ENCODE data around the gene FXYD2. TPM values are rescaled to one million over a fixed set of nuclear protein-coding genes. Genes with fewer than 3 reads are reported as not detected.

Gene FXYD2
- total and polyA plus RNA-seq, 2 experiments from 2014 or later = not detected

DNA sequence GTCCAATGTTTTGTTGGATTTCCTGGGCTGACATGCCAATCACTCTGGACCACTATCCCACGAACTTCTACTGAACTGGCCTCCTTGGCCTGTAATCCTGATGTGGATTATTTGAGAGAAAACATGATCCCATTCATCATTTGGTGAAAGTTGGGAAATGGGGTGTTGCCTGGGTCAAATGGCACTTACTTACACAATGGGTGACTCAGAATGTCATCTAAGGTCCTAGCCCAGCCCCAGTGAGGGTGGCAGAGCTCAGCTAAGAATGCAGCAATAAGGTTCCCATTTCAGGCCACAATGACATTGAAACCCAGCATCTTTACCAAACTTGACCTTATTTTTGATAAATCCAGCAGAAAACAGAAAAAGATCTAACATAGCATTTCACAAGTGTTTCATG lies 19.5 kb downstream of the FXYD2 start:
- no peaks in the 10 kb centered on the region for H3K9me3 ChIP-seq (ENCODE audit: low read depth)
- H3K4me1 ChIP-seq (ENCODE audit: insufficient read depth) = no peaks in the 10 kb centered on the region
- no peak for TF ChIP-seq EZH2 (IDR thresholded peaks at IDR 0.05; ENCODE audit: insufficient read depth, poor library complexity, severe bottlenecking)
- TF ChIP-seq EZH2phosphoT487 (IDR thresholded peaks at IDR 0.05; ENCODE audit: insufficient read depth, low read depth) = no peak
- in situ Hi-C loops (cut with MboI) = loop anchor here (10.0 kb wide), 1 partner anchor 370 kb away; no protein-coding TSS in a partner anchor
- no peaks in the 10 kb centered on the region for H3K79me2 ChIP-seq (ENCODE audit: insufficient read depth)
- no peak overlapping the region for H3K27ac ChIP-seq
- no peak overlapping the region for H3K4me3 ChIP-seq
- no peaks in the 10 kb centered on the region for H3F3A ChIP-seq (ENCODE audit: insufficient read depth)
- no peaks in the 10 kb centered on the region for H4K20me1 ChIP-seq (ENCODE audit: insufficient read depth)
- 18% methylated on average over 1 of the region's 1 CpG for WGBS, 2 experiments (ENCODE audit: low coverage in 1 of 2, low lambda C conversion rate in 2 of 2, missing lambda C conversion rate in 2 of 2)
- H3K9ac ChIP-seq = no peak overlapping the region
- no peak overlapping the region for H3K4me2 ChIP-seq (ENCODE audit: unreplicated experiment)
- no peak overlapping the region for H2AFZ ChIP-seq
- no peaks in the 10 kb centered on the region for H3K9me2 ChIP-seq (ENCODE audit: insufficient read depth)
- peaks cover 24% of the 10 kb centered on the region for H3K27me3 ChIP-seq (replicated peaks; ENCODE audit: insufficient read depth)
- peak; percentile 35 for DNase-seq
- H3K36me3 ChIP-seq (ENCODE audit: low read depth) = no peaks in the 10 kb centered on the region

DNA sequence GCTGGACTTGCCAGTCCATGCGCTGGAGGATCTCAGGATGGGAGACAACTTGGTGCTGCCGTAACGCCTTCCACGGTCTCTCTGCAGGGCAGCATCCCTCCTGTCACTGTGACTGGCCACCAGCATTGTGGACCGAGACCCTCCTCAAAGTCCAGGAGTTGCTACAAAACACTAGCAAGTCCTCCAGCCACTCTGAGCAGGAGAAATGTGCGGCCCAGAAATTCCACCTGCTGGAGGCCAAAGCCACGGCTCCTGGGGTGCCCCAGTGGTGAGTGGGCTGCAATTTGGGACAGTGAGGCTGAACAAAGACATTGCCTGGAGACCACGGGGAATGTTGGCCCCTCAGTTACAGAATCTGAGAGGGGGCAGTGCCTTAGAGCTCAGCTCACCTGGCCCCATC lies 20.6 kb downstream of the FXYD2 start:
- H3K27me3 ChIP-seq (replicated peaks; ENCODE audit: insufficient read depth) = peaks cover 21% of the 10 kb centered on the region
- 62 to 63% methylated on average over 8 of the region's 8 CpGs for WGBS, 2 experiments (ENCODE audit: low coverage in 1 of 2, low lambda C conversion rate in 2 of 2, missing lambda C conversion rate in 2 of 2)

DNA sequence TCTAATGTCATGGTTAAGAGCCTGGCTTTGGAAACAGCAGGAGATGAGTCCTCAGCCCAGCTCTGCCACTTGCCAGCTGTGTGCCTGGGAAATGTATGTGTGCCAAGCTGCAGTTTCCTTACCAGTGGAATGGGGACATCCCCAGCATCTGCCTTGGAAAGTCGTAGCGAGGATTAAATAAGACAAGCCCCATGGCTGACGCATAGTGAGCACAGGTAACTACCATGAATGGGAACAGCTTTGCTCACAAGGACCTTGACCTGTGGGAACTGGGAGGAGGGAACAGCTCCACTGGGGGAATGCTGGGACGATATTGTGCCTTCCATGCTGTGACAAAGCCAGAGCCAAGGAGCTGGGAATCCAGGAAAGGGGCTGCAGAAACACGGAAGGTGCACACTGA lies 24.9 kb downstream of the FXYD2 start:
- H2AFZ ChIP-seq = no peak overlapping the region
- H3K79me2 ChIP-seq (ENCODE audit: insufficient read depth) = no peaks in the 10 kb centered on the region
- H3K36me3 ChIP-seq (ENCODE audit: low read depth) = no peaks in the 10 kb centered on the region
- H3K27me3 ChIP-seq (replicated peaks; ENCODE audit: insufficient read depth) = peaks cover 50% of the 10 kb centered on the region
- TF ChIP-seq EZH2phosphoT487 (IDR thresholded peaks at IDR 0.05; ENCODE audit: insufficient read depth, low read depth) (no peak), EZH2 (IDR thresholded peaks at IDR 0.05; ENCODE audit: insufficient read depth, poor library complexity, severe bottlenecking) (no peak)
- no peaks in the 10 kb centered on the region for H4K20me1 ChIP-seq (ENCODE audit: insufficient read depth)
- H3K9me2 ChIP-seq (ENCODE audit: insufficient read depth) = no peaks in the 10 kb centered on the region
- H3K9ac ChIP-seq = no peak overlapping the region
- DNase-seq = no peak
- in situ Hi-C loops (cut with MboI) = loop anchor here (10.0 kb wide), 1 partner anchor 365 kb away; no protein-coding TSS in a partner anchor
- H3K4me3 ChIP-seq = no peak overlapping the region
- no peak overlapping the region for H3K27ac ChIP-seq
- H3K4me2 ChIP-seq (ENCODE audit: unreplicated experiment) = no peak overlapping the region
- 54 to 60% methylated on average over 5 of the region's 5 CpGs for WGBS, 2 experiments (ENCODE audit: low coverage in 1 of 2, low lambda C conversion rate in 2 of 2, missing lambda C conversion rate in 2 of 2)
- no peaks in the 10 kb centered on the region for H3K9me3 ChIP-seq (ENCODE audit: low read depth)
- H3K4me1 ChIP-seq (ENCODE audit: insufficient read depth) = no peaks in the 10 kb centered on the region
- no peaks in the 10 kb centered on the region for H3F3A ChIP-seq (ENCODE audit: insufficient read depth)

More for the DNA sequence above, 20.6 kb downstream of the FXYD2 start:
- H3F3A ChIP-seq (ENCODE audit: insufficient read depth) = no peaks in the 10 kb centered on the region
- H3K4me2 ChIP-seq (ENCODE audit: unreplicated experiment) = no peak overlapping the region
- H4K20me1 ChIP-seq (ENCODE audit: insufficient read depth) = no peaks in the 10 kb centered on the region
- no peaks in the 10 kb centered on the region for H3K36me3 ChIP-seq (ENCODE audit: low read depth)
- in situ Hi-C loops (cut with MboI) = loop anchor here (10.0 kb wide), 1 partner anchor 369 kb away; no protein-coding TSS in a partner anchor
- no peak for DNase-seq
- H3K27ac ChIP-seq = no peak overlapping the region
- H2AFZ ChIP-seq = no peak overlapping the region
- no peak for TF ChIP-seq EZH2 (IDR thresholded peaks at IDR 0.05; ENCODE audit: insufficient read depth, poor library complexity, severe bottlenecking)
- no peak for TF ChIP-seq EZH2phosphoT487 (IDR thresholded peaks at IDR 0.05; ENCODE audit: insufficient read depth, low read depth)
- H3K4me1 ChIP-seq (ENCODE audit: insufficient read depth) = no peaks in the 10 kb centered on the region
- H3K4me3 ChIP-seq = no peak overlapping the region
- no peaks in the 10 kb centered on the region for H3K79me2 ChIP-seq (ENCODE audit: insufficient read depth)
- no peaks in the 10 kb centered on the region for H3K9me3 ChIP-seq (ENCODE audit: low read depth)
- H3K9ac ChIP-seq = no peak overlapping the region
- H3K9me2 ChIP-seq (ENCODE audit: insufficient read depth) = no peaks in the 10 kb centered on the region

DNA sequence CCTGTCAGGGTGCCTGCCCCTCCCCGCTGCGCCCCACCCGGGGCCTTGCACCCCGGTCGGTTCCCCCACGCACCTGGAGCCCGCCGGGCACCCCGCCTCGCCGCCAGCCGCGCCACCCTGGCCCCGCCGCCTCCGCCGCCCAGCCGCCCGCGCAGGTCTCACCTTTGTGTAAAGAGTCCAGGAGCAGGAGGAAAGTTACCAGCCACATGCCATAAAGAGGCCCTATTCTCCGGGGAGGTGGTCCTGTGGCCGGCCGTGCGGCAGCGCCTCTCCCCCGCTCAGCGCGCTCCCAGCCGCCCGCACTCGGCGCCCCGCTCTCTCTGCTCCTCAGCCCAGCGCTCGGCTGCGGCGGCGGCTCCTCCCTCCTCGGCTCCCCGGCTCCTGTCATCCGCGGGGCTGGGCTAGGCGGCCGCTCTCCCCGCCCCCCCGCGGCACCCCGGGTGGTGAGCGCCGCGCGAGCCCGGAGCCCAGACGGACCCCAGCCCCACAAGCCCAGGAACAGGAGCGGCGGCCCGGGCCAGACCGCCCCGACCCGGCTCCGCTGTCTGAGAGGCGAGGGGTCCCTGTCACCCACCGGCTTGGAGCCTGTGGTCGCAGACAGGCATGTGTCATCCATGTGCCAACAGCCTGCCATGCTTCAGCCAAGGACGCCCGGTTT lies 27.5 kb downstream of the FXYD2 start, which contains the start of gene DSCAML1:
TSS of gene DSCAML1 (minus strand) at position 345 of the 658 bp plus-strand sequence. CDS start at position 208, 137 bp downstream.
- H3F3A ChIP-seq (ENCODE audit: insufficient read depth) = no peaks in the 10 kb centered on the region
- peak; percentile 16 for DNase-seq
- in situ Hi-C loops (cut with MboI) = no loop called here
- WGBS, 2 experiments (ENCODE audit: low coverage in 1 of 2, low lambda C conversion rate in 2 of 2, missing lambda C conversion rate in 2 of 2) = 4 to 10% methylated on average over 17 to 32 of the region's 66 CpGs
- H3K9me2 ChIP-seq (ENCODE audit: insufficient read depth) = no peaks in the 10 kb centered on the region
- H3K9me3 ChIP-seq (ENCODE audit: low read depth) = no peaks in the 10 kb centered on the region
- no peak within 1 kb of the TSS for H3K9ac ChIP-seq
- no peak within 1 kb of the TSS for H3K27ac ChIP-seq
- H3K27me3 ChIP-seq (replicated peaks; ENCODE audit: insufficient read depth) = peaks cover 60% of the 10 kb centered on the region
- no peaks in the 10 kb centered on the region for H3K79me2 ChIP-seq (ENCODE audit: insufficient read depth)
- TF ChIP-seq EZH2 (IDR thresholded peaks at IDR 0.05; ENCODE audit: insufficient read depth, poor library complexity, severe bottlenecking) = no peak
- no peak for TF ChIP-seq EZH2phosphoT487 (IDR thresholded peaks at IDR 0.05; ENCODE audit: insufficient read depth, low read depth)
- no peaks in the 10 kb centered on the region for H3K36me3 ChIP-seq (ENCODE audit: low read depth)
- H3K4me2 ChIP-seq (ENCODE audit: unreplicated experiment) = no peak within 1 kb of the TSS
- no peaks in the 10 kb centered on the region for H4K20me1 ChIP-seq (ENCODE audit: insufficient read depth)
- H3K4me3 ChIP-seq = no peak within 1 kb of the TSS
- H2AFZ ChIP-seq = no peak within 1 kb of the TSS
- H3K4me1 ChIP-seq (ENCODE audit: insufficient read depth) = no peaks in the 10 kb centered on the region

Measured in GM23248 (cell line).